ENCODE measurements around the gene RPTOR.
A peak's percentile ranks its signal among the peaks of the same experiment; 100 is the strongest.

RPTOR gene

GRCh38 chr17:80701730-80702129 is 157.1 kb downstream of the RPTOR start:
- no peak for DNase-seq

- no peak for DNase-seq
Measured at GRCh38 chr17:80702315-80703141, 157.9 kb downstream of the RPTOR start.

GRCh38 chr17:80703142-80703478 is 158.5 kb downstream of the RPTOR start:
- no peak for DNase-seq

GRCh38 chr17:80704381-80704819 is 159.8 kb downstream of the RPTOR start:
- DNase-seq = peak; percentile 44

- no peak for DNase-seq
Measured at GRCh38 chr17:80704894-80705293, 160.3 kb downstream of the RPTOR start.

GRCh38 chr17:80705988-80706387 is 161.3 kb downstream of the RPTOR start:
- no peak for DNase-seq

GRCh38 chr17:80706463-80706867 is 161.8 kb downstream of the RPTOR start:
- no peak for DNase-seq

GRCh38 chr17:80708480-80708879 is 163.8 kb downstream of the RPTOR start:
- no peak for DNase-seq

- no peak for DNase-seq
Measured at GRCh38 chr17:80709090-80709695, 164.6 kb downstream of the RPTOR start.

- DNase-seq = no peak
Measured at GRCh38 chr17:80710714-80711302, 166.2 kb downstream of the RPTOR start.

GRCh38 chr17:80712089-80712488 is 167.5 kb downstream of the RPTOR start:
- no peak for DNase-seq

- peak; percentile 17 for DNase-seq
Measured at GRCh38 chr17:80712606-80713005, 168.0 kb downstream of the RPTOR start.

- DNase-seq = no peak
Measured at GRCh38 chr17:80716986-80717719, 172.5 kb downstream of the RPTOR start.

- DNase-seq = no peak
Measured at GRCh38 chr17:80717720-80718083, 173.1 kb downstream of the RPTOR start.

GRCh38 chr17:80718428-80718827 is 173.8 kb downstream of the RPTOR start:
- no peak for DNase-seq

- no peak for DNase-seq
Measured at GRCh38 chr17:80719449-80719848, 174.8 kb downstream of the RPTOR start.

GRCh38 chr17:80720610-80721577 is 176.3 kb downstream of the RPTOR start:
- DNase-seq = no peak

- DNase-seq = no peak
Measured at GRCh38 chr17:80722661-80723060, 178.0 kb downstream of the RPTOR start.

GRCh38 chr17:80724775-80725266 is 180.2 kb downstream of the RPTOR start:
- DNase-seq = no peak

GRCh38 chr17:80725517-80725916 is 180.9 kb downstream of the RPTOR start:
- no peak for DNase-seq

GRCh38 chr17:80726558-80727408 is 182.1 kb downstream of the RPTOR start:
- no peak for DNase-seq

All from hematopoietic multipotent progenitor cell treated with erythropoietin and hydrocortisone succinate and interleukin-3 and kit ligand, for 6 days (in vitro differentiated cells).